Measurements from ENCODE around the gene SCYL2.
"Not testable (repeated sequence)": the region's sequence is repeated elsewhere in the genome, so short reads cannot be mapped to it uniquely, and the experiment has no call there.

Gene SCYL2

DNA sequence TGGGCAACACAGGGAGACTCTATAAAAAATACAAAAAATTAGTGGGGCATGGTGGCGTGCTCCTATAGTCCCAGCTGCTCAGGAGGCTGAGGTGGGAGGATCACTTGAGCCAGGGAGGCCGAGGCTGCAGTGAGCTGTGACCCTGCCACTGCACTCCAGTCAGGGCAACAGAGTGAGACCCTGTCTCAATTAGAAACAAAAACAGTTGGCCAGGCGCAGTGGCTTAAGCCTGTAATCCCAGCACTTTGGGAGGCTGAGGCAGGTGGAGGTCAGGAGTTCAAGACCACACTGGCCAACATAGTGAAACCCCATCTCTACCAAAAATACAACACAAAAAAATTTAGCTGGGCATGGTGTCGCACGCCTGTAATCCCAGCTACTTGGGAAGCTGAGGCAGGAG, 1.9 kb upstream of the SCYL2 start:
- in situ Hi-C loops (cut with HindIII; ENCODE audit: low sequenced_read_pairs): not testable (repeated sequence)

DNA sequence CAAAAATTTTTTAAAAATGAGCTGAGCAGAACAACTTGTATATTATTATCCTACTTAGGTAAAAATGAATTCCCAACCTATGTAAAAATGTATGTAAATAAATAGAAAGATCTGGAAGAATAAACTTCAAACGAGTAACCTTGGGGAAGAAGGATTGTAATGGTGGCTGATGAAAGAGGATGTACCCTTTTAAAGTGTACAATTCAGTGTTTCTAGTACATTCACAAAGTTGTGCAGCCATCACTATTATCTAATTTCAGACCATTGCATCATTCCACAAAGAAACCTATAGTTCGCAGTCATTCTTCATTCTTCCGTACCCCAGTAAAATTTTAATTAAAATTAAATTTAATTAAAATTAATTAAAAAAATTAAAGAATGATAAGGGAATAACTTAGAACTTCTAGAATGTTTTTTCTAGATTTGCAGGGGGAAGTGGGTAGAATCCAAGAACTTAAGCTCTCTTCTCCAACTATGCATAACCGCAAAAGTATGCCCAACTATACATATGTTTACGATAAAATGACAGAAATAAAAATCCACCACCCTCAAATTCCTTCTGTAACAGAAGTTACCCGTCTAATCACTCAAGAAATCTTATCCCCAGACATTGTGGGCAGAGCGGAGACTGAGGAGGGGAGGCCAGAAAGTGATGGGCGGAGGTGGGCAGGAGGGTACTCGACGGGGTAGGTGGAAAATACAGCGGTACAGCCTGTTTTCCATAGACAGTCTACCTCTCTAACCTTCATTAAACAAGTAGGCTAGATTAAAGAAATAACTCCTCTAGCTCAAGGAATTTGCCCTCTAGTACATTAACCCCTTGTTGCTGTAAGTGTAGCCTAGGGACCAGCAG, 1.0 kb upstream of the SCYL2 start:
- in situ Hi-C loops (cut with HindIII; ENCODE audit: low sequenced_read_pairs): no loop called here

DNA sequence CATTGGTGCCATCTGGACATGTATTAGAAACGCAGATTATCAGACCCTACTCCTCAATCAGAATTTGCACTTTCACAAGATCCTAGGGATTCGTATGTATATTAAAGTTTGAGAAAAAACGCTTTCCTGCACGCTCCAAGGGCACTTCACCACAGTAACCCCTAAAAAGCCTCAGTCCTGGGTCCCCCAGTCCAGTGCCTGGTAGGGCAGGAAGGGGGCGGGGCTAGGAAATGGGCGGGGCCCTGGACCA, 467 bp upstream of the SCYL2 start:
- in situ Hi-C loops (cut with HindIII; ENCODE audit: low sequenced_read_pairs): no loop called here

GRCh38 chr12:100267603-100268281, 765 bp downstream of the SCYL2 start:
- in situ Hi-C loops (cut with HindIII; ENCODE audit: low sequenced_read_pairs): no loop called here

GRCh38 chr12:100268835-100269564, 2.0 kb downstream of the SCYL2 start:
- in situ Hi-C loops (cut with HindIII; ENCODE audit: low sequenced_read_pairs): no loop called here

- in situ Hi-C loops (cut with HindIII; ENCODE audit: low sequenced_read_pairs): no loop called here
Measured at GRCh38 chr12:100273782-100274181, 6.8 kb downstream of the SCYL2 start.

DNA sequence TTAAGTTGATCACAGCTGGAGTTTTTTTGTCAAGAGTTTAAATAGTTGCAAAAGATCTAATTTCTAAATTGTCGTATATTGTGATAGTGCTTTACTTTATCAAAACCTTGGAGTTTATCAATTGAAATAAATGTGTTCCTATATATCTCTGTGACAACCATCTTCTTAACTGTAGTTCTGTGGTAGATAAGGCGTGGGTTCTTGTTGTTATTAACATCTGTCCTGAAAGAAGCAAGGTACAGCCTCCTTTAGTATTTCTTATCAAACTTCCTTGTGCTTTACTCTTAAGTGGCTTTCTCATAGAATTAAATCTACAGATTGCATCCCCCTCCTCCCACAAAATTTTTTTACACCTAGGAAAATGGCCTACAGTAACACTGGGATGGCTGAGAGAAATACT, 7.3 kb downstream of the SCYL2 start:
- in situ Hi-C loops (cut with HindIII; ENCODE audit: low sequenced_read_pairs): no loop called here

GRCh38 chr12:100279159-100279558, 12.2 kb downstream of the SCYL2 start:
- in situ Hi-C loops (cut with HindIII; ENCODE audit: low sequenced_read_pairs): no loop called here

GRCh38 chr12:100279607-100280244, 12.7 kb downstream of the SCYL2 start:
- in situ Hi-C loops (cut with HindIII; ENCODE audit: low sequenced_read_pairs): no loop called here

GRCh38 chr12:100284556-100284955, 17.6 kb downstream of the SCYL2 start:
- in situ Hi-C loops (cut with HindIII; ENCODE audit: low sequenced_read_pairs): not testable (repeated sequence)

DNA sequence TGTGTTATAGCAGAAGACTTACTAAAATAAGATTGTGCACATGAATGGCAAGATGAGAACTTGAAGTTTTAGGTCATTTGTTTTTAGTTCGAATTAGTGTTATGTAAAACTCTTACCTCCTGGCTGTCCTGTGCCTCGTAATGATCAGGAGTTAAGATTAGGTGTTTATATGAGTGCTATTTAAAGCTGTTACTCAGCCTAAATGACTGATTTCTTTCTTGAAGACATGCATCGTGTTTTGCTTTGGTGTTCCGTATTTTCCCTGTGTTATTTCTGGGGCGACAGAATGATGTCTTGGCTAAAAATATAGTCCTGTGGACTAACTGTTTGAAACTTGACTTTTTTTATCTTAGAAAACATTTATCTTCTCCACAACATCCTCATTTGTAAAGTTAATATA, 22.1 kb downstream of the SCYL2 start:
- in situ Hi-C loops (cut with HindIII; ENCODE audit: low sequenced_read_pairs): no loop called here

DNA sequence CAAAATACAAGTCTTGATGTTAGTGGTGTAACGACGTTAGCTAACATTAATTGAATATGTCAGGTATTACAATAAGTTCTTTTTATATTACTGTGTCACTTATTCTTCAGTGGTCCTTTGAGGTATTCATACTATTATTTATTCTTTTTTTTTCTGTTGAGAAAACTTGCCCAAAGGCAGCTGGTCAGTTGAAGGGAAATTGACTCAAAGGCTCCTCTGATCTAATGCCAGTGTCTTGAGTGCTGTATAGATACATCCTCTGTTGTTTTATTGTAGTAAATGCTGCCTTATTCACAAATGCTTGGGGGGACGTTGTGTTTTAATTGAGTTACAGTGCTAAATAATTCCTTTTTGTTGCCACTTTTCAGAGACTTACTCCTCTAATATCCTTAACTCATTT, 23.0 kb downstream of the SCYL2 start:
- in situ Hi-C loops (cut with HindIII; ENCODE audit: low sequenced_read_pairs): no loop called here

DNA sequence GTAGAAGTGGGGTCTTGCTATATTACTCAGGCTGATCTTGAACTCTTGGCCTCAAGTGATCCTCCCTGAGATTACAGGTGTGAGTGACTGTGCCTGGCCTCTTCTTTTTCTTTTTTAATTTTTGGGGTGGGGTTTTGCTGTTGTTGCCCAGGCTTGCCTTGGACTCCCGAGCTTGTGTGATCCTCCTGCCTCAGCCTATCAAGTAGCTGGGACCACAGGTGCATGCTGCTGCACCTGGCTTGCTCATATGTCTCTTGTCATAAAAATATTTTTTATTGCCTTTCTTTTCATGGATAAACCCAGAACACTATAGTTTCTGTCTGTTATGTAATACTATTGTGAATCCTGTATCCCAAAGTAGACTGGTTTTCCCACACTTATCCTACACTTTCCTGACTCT, 26.0 kb downstream of the SCYL2 start:
- in situ Hi-C loops (cut with HindIII; ENCODE audit: low sequenced_read_pairs): no loop called here

GRCh38 chr12:100294366-100294765, 27.4 kb downstream of the SCYL2 start:
- in situ Hi-C loops (cut with HindIII; ENCODE audit: low sequenced_read_pairs): not testable (repeated sequence)

GRCh38 chr12:100295764-100296555, 29.0 kb downstream of the SCYL2 start:
- in situ Hi-C loops (cut with HindIII; ENCODE audit: low sequenced_read_pairs): no loop called here

DNA sequence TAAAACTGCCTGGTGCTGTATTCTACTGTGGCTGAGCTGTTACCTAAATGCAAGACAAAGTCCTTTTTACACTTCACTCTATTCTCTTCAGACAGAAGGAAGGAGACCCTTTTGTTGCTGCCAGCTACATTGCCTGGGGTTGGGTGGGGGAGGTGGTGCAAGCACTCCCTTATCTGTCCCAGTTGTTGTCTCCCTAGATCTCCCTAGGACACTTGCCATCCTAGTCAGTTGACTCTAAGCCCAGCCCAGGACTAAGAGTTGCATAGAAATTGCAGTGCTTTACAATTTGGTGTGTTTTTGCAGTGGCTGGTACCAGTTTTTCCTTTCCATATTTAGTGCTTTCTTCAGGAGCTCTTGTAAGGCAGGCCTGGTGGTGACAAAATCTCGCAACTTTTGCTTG, 35.1 kb downstream of the SCYL2 start:
- in situ Hi-C loops (cut with HindIII; ENCODE audit: low sequenced_read_pairs): no loop called here

DNA sequence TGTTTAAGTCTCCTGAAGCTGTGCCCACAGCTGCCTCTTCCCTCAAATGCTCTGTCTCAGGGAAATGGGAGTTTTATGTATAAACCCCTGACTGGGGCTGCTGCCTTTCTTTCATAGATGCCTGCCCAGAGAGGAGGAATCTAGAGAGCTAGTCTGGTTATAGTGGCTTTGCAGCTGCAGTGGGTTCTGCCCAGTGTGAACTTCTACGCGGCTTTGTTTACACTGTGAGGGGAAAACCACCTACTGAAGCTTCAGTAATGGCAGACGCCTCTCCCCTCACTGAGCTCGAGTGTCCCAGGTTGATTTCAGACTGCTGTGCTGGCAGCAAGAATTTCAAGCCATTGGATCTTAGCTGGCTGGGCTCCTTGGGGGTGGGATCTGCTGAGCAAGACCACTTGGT, 36.9 kb downstream of the SCYL2 start:
- in situ Hi-C loops (cut with HindIII; ENCODE audit: low sequenced_read_pairs): no loop called here

GRCh38 chr12:100304334-100304733, 37.4 kb downstream of the SCYL2 start:
- in situ Hi-C loops (cut with HindIII; ENCODE audit: low sequenced_read_pairs): not testable (repeated sequence)

- in situ Hi-C loops (cut with HindIII; ENCODE audit: low sequenced_read_pairs): not testable (repeated sequence)
Measured at GRCh38 chr12:100308138-100308537, 41.2 kb downstream of the SCYL2 start.

DNA sequence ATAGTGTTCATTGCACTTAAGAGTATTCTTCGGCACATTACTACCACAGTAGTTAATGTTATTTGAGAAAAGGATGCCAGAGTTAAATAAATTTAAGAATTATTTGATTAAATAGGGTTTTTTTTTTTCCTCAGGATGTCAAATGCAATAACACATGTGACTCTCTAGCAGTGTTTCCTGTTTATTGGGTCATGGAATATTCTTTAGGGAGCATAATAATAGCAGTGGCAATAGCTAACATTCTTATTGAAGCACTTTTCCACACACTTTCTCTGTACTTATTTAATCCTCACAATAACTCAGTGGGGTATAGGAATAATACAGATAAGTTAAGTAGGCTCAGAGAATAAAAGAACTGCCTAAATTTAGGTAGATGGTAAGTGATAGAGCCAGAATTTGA, 44.3 kb downstream of the SCYL2 start:
- in situ Hi-C loops (cut with HindIII; ENCODE audit: low sequenced_read_pairs): no loop called here

DNA sequence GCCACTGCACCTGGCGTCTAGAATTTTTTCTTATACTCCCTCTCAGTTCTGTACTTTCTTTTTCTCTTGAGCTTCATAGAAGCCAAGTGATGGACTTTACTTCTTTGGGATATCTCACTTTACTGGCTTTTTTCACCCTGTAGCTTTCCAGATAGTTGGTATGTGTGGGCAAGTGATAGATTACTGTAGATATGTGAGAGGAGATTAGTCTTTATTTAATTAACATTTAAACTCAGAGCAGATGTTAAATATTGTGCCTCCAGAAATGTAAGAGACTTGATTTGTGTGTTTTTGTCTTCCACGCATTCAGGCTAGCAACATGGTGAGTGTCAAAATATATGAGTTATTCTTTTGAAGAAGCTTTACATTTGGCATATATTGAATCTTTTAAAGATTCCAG, 50.4 kb downstream of the SCYL2 start:
- in situ Hi-C loops (cut with HindIII; ENCODE audit: low sequenced_read_pairs): no loop called here
